Measurements from ENCODE around the gene NAA80. TPM values are rescaled to one million over a fixed set of nuclear protein-coding genes. Genes with fewer than 3 reads are reported as not detected.
A peak's percentile ranks its signal among the peaks of the same experiment; 100 is the strongest.

Gene NAA80
- total and polyA plus RNA-seq, 2 of the 8 experiments (the other 6 are each of a cell fraction or from before 2014, with no cell fraction given) = 11.3 to 16.7 TPM

- Histone ChIP-seq H4K5ac (ENCODE audit: insufficient read length, low read depth, low read length) (peak overlapping the region; percentile 39), H3K18ac (ENCODE audit: extremely low read depth, low read length) (peak overlapping the region; percentile 84; the same call in 1 of the 2 replicates), H2AFZ (ENCODE audit: low read length) (no peak overlapping the region), H3K36me3 (ENCODE audit: control insufficient read depth in 2 of 4, insufficient read depth in 4 of 4, low read length in 3 of 4) (peaks cover 0 to 3% (median 2%) of the 10 kb centered on the region in 4 experiments; a peak in 2 of 8 replicates), H3K4me3 (ENCODE audit: extremely low read depth in 1 of 4, insufficient read depth in 2 of 4, low read depth in 3 of 4, low read length in 4 of 4) (peak overlapping the region in 2 of 4 experiments; percentile 10 to 27; a peak in 2 of 8 replicates), H3K56ac (replicated peaks; ENCODE audit: insufficient read length, low read depth, low read length) (peak overlapping the region; percentile 35), H3K4ac (replicated peaks; ENCODE audit: insufficient read length, low read depth, low read length) (peak overlapping the region; percentile 88), H4K20me1 (replicated peaks in 1 of 2; ENCODE audit: control insufficient read depth in 1 of 2, insufficient read depth in 2 of 2, low read length in 2 of 2) (peaks cover 18 to 38% of the 10 kb centered on the region in 2 experiments), H2BK5ac (ENCODE audit: low read depth, low read length) (peak overlapping the region; percentile 96), H3K27ac (ENCODE audit: low read depth, low read length) (peak overlapping the region; percentile 53; the same call in 1 of the 2 replicates), H3K4me1 (replicated peaks in 1 of 4; ENCODE audit: control insufficient read depth in 3 of 4, insufficient read depth in 4 of 4, low read length in 3 of 4) (peaks cover 5 to 44% (median 37%) of the 10 kb centered on the region in 4 experiments), H3K4me2 (ENCODE audit: insufficient read depth in 1 of 2, low read depth in 2 of 2, low read length in 2 of 2) (peak overlapping the region in 1 of 2 experiments; percentile 60; a peak in 2 of 4 replicates), H3K9ac (replicated peaks in 1 of 4; ENCODE audit: extremely low read depth in 1 of 4, low read depth in 3 of 4, low read length in 3 of 4) (peak overlapping the region in 2 of 4 experiments; percentile 34 to 38; a peak in 3 of 7 replicates), H4K91ac (replicated peaks; ENCODE audit: insufficient read length, low read length) (peak overlapping the region; percentile 86), H3K9me3 (ENCODE audit: insufficient read depth in 2 of 2, low read depth in 1 of 2, low read length in 1 of 2) (no peaks in the 10 kb centered on the region), H3K14ac (ENCODE audit: insufficient read length) (no peak overlapping the region), H3K27me3 (replicated peaks in 1 of 4; ENCODE audit: control insufficient read depth in 3 of 4, extremely low read depth in 1 of 4, insufficient read depth in 3 of 4, low read length in 3 of 4) (no peaks in the 10 kb centered on the region), H2BK12ac (ENCODE audit: low read depth, low read length) (peak overlapping the region; percentile 92; the same call in 1 of the 2 replicates), H2BK15ac (ENCODE audit: low read length) (peak overlapping the region; percentile 98; the same call in 1 of the 2 replicates), H2BK20ac (ENCODE audit: low read length) (peak overlapping the region; percentile 18; the same call in 1 of the 2 replicates), H3K23me2 (ENCODE audit: low read depth, low read length) (peaks cover 2% of the 10 kb centered on the region; the same call in 1 of the 2 replicates), H2AK5ac (ENCODE audit: low read depth, low read length) (peak overlapping the region; percentile 29; the same call in 1 of the 2 replicates), H2BK120ac (replicated peaks; ENCODE audit: low read depth, low read length) (peak overlapping the region; percentile 38), H3K23ac (ENCODE audit: insufficient read length) (no peak overlapping the region), H4K8ac (ENCODE audit: extremely low read depth, insufficient read depth, low read length) (peak overlapping the region; percentile 58; the same call in 1 of the 2 replicates), H3K79me1 (ENCODE audit: low read depth, low read length) (peaks cover 40% of the 10 kb centered on the region), H3K79me2 (ENCODE audit: control insufficient read depth in 1 of 2, insufficient read depth in 2 of 2, low read length in 2 of 2) (peaks cover 21 to 90% of the 10 kb centered on the region in 2 experiments)
- FAIRE-seq (no peak), DNase-seq (ENCODE audit: low read depth in 1 of 2, low spot score in 2 of 2) (no peak)
- 56% methylated on average over 8 of the region's 10 CpGs; no CpG with 5 or more reads in 1 of the 2 experiments for WGBS, 2 experiments (ENCODE audit: extremely low coverage in 1 of 2, insufficient coverage in 1 of 2, insufficient read length in 1 of 2, insufficient replicate concordance in 2 of 2, low coverage in 1 of 2, low lambda C conversion rate in 2 of 2, missing lambda C conversion rate in 1 of 2)
- ChIA-PET CTCF (ENCODE audit: partially characterized antibody) (interaction anchor here (0.6 to 53.5 kb wide), 34 partner anchors 11 to 443 kb away, joined by 3 to 2149 read pairs (median 4); partner anchors contain the start of genes GNAI2, GNAT1, HYAL3 and INKA1), POLR2A (ENCODE audit: partially characterized antibody) (interaction anchor here (0.6 to 3.5 kb wide), 15 partner anchors 8 to 281 kb away, joined by 3 to 17 read pairs (median 4); partner anchors contain the start of gene IFRD2)
- no peak for TF ChIP-seq SAP30 (IDR thresholded peaks at IDR 0.05; ENCODE audit: insufficient read depth, insufficient replicate concordance, low read length)
- no peak for TF ChIP-seq POU5F1 (IDR thresholded peaks at IDR 0.05; ENCODE audit: low read depth, low read length)
- TF ChIP-seq CTCF (IDR thresholded peaks at IDR 0.05; ENCODE audit: control extremely low read depth in 1 of 3, insufficient read depth in 1 of 3, low read depth in 1 of 3, low read length in 3 of 3) = no peak
- no peak for TF ChIP-seq SIX5 (IDR thresholded peaks at IDR 0.05; ENCODE audit: low read depth, low read length)
- no peak for TF ChIP-seq BCL11A (IDR thresholded peaks at IDR 0.05; ENCODE audit: low read depth in 2 of 2, low read length in 2 of 2)
- TF ChIP-seq ASH2L (IDR thresholded peaks at IDR 0.05; ENCODE audit: low read length) = no peak
- no peak for TF ChIP-seq KDM4A (IDR thresholded peaks at IDR 0.05; ENCODE audit: low read depth, low read length, severe bottlenecking)
- TF ChIP-seq SRF (IDR thresholded peaks at IDR 0.05; ENCODE audit: low read depth, low read length) = no peak
- TF ChIP-seq JUN (IDR thresholded peaks at IDR 0.05; ENCODE audit: low read depth, low read length) = no peak
- no peak for TF ChIP-seq FOSL1 (IDR thresholded peaks at IDR 0.05; ENCODE audit: insufficient read depth, low read depth, low read length)
These were observed 52.7 kb downstream of the NAA80 start for GRCh38 chr3:50246517-50246954.

Measured in H1 (cell line).